A549 (cell line): Measurements from ENCODE around the gene KRT14. TPM values are rescaled to one million over a fixed set of nuclear protein-coding genes. Genes with fewer than 3 reads are reported as not detected.

Experiments used
- ATAC-seq, 2 experiments: fragments of 200-7000 bp in 1 of 2; fragments of >200 bp in 1 of 2; cut with Nextera tagmentation in 1 of 2; cut with Tn5 transposase in 1 of 2; 3 replicates each; pipeline versions ENCODE4 v1.8.0 to v1.9.1; 2018 to 2020; ENCODE audit warnings: mild to moderate bottlenecking in 1 of 2, moderate library complexity in 1 of 2
- CTCF ChIA-PET: fragments of 300-600 bp; sonication (Branson Sonifier 250); formaldehyde crosslinking; extraction: SDS; loops from one replicate; lab custom pipeline; 2021; ENCODE audit warnings: antibody characterized with exemption, inconsistent platforms; lab: Yijun Ruan, JAX
- POLR2A ChIA-PET: fragments of 350-600 bp; formaldehyde crosslinking; extraction: SDS; loops from one replicate; lab custom pipeline; 2021; ENCODE audit warnings: antibody characterized with exemption, inconsistent platforms; lab: Yijun Ruan, JAX
- DNase-seq, 2 experiments: peaks; one replicate each; pipeline versions ENCODE4 v3.0.0 to v3.0.0-alpha.2; 2011 to 2016; ENCODE audit warnings: low read depth in 1 of 2, low spot score in 1 of 2
- FAIRE-seq: peaks from 2 replicates; lab custom pipeline; 2011; peaks lifted over from hg19 to GRCh38; lab: Jason Lieb, UNC
- H3K27ac ChIP-seq, 2 experiments: fragments of >200 bp; sonication (Bioruptor Twin); formaldehyde crosslinking; 3 replicates each; pipeline ENCODE4 v1.5.1; 2016 to 2017
- H3K4me1 ChIP-seq: fragments of >200 bp; sonication (Bioruptor Twin); formaldehyde crosslinking; 3 replicates; pipeline ENCODE4 v1.6.1; 2016
- H3K4me2 ChIP-seq: fragments of >200 bp; sonication (Bioruptor Twin); formaldehyde crosslinking; 3 replicates; pipeline ENCODE4 v1.6.1; 2016
- H3K4me3 ChIP-seq: fragments of >200 bp; sonication (Bioruptor Twin); formaldehyde crosslinking; 3 replicates; pipeline ENCODE4 v1.5.1; 2016
- H3K9me3 ChIP-seq: fragments of >200 bp; sonication (Bioruptor Twin); formaldehyde crosslinking; 3 replicates; pipeline ENCODE4 v1.6.1; 2016
- BCL3 ChIP-seq: fragments of >200 bp; sonication (Bioruptor Twin); formaldehyde crosslinking; IDR thresholded peaks from 3 replicates; pipeline ENCODE4 v1.6.1; 2016
- CBX2 ChIP-seq: fragments of 200-600 bp; sonication (generic); IDR thresholded peaks from 2 replicates; pipeline ENCODE4 v1.6.1; 2016; ENCODE audit warnings: low read depth, mild to moderate bottlenecking, borderline replicate concordance
- CBX8 ChIP-seq: fragments of 200-600 bp; sonication (generic); IDR thresholded peaks from 2 replicates; pipeline ENCODE4 v1.6.1; 2016
- CEBPB ChIP-seq, 2 experiments: fragments of >200 bp in 1 of 2; sonication (Bioruptor Twin) in 1 of 2; formaldehyde crosslinking in 1 of 2; IDR thresholded peaks; 2 replicates each; pipeline ENCODE4 v1.6.1; 2012 to 2016
- CTCF ChIP-seq: fragments of >200 bp; sonication (Bioruptor Twin); formaldehyde crosslinking; IDR thresholded peaks from 3 replicates; pipeline ENCODE4 v1.5.1; 2016
- EP300 ChIP-seq, 2 experiments: fragments of >200 bp; sonication (Bioruptor Twin); formaldehyde crosslinking; IDR thresholded peaks; 2 replicates in 1 of 2; 3 replicates in 1 of 2; pipeline ENCODE4 v1.6.1; 2016 to 2017
- FOSB ChIP-seq: fragments of 250-450 bp; sonication (Bioruptor Pico); IDR thresholded peaks from 2 replicates; pipeline ENCODE4 v1.5.0; 2020; ENCODE audit warnings: mild to moderate bottlenecking, moderate library complexity
- FOSL2 ChIP-seq, 2 experiments: fragments of 450-650 bp in 1 of 2; fragments of >200 bp in 1 of 2; sonication (Bioruptor Twin) in 1 of 2; formaldehyde crosslinking; IDR thresholded peaks; 2 replicates each; pipeline versions ENCODE4 v1.5.0 to v1.6.1; 2016 to 2020; ENCODE audit warnings: mild to moderate bottlenecking in 1 of 2, moderate library complexity in 1 of 2
- HDAC2 ChIP-seq: fragments of 200-600 bp; sonication (generic); IDR thresholded peaks from 2 replicates; pipeline ENCODE4 v1.6.1; 2016
- HES2 ChIP-seq: fragments of >200 bp; sonication (Bioruptor Twin); formaldehyde crosslinking; IDR thresholded peaks from 2 replicates; pipeline ENCODE4 v1.6.1; 2016
- HOXB5 ChIP-seq: fragments of 250-450 bp; sonication (Bioruptor Pico); IDR thresholded peaks from 2 replicates; pipeline ENCODE4 v1.5.0; 2020; ENCODE audit warnings: mild to moderate bottlenecking, moderate library complexity
- JUN ChIP-seq, 2 experiments: fragments of >200 bp; sonication (Bioruptor Twin); formaldehyde crosslinking; IDR thresholded peaks; 2 replicates in 1 of 2; 3 replicates in 1 of 2; pipeline ENCODE4 v1.6.1; 2016 to 2017
- KDM5A ChIP-seq: fragments of 200-600 bp; sonication (generic); IDR thresholded peaks from 2 replicates; pipeline ENCODE4 v1.6.1; 2016; ENCODE audit warnings: antibody characterized with exemption, mild to moderate bottlenecking
- MAFK ChIP-seq: fragments of 450-650 bp; IDR thresholded peaks from 2 replicates; pipeline ENCODE4 v1.6.1; 2014; ENCODE audit not compliant: partially characterized antibody
- MAX ChIP-seq: IDR thresholded peaks from 2 replicates; pipeline ENCODE4 v1.6.1; 2012
- PBX3 ChIP-seq: IDR thresholded peaks from 2 replicates; pipeline ENCODE4 v1.6.1; 2012
- PHF8 ChIP-seq: fragments of 200-600 bp; sonication (generic); IDR thresholded peaks from 2 replicates; pipeline ENCODE4 v1.6.1; 2016; ENCODE audit warnings: low read depth, mild to moderate bottlenecking, antibody characterized with exemption, moderate library complexity, borderline replicate concordance
- POLR2AphosphoS2 ChIP-seq: conservative IDR thresholded peaks from 2 replicates; pipeline ENCODE4 v1.6.1; 2012; ENCODE audit warnings: low read length, improper control_type of control experiment, inconsistent platforms
- RCOR1 ChIP-seq: fragments of 150-350 bp; IDR thresholded peaks from 2 replicates; pipeline ENCODE4 v1.6.1; 2014; ENCODE audit warnings: antibody characterized with exemption, low read length, low read depth
- SMC3 ChIP-seq: fragments of >200 bp; sonication (Bioruptor Twin); formaldehyde crosslinking; IDR thresholded peaks from 3 replicates; pipeline ENCODE4 v1.6.1; 2018; ENCODE audit warnings: inconsistent platforms
- USF2 ChIP-seq: fragments of 450-650 bp; IDR thresholded peaks from 2 replicates; pipeline ENCODE4 v1.6.1; 2014; ENCODE audit warnings: antibody characterized with exemption
- ZFP36 ChIP-seq: fragments of 450-650 bp; IDR thresholded peaks from 2 replicates; pipeline ENCODE4 v1.6.1; 2014; ENCODE audit warnings: borderline replicate concordance; ENCODE audit not compliant: partially characterized antibody
- WGBS: methylation state at CpG from one replicate; pipeline ENCODE4 v1.1.6; 2017; ENCODE audit errors: missing lambda C conversion rate; 5-methylcytosine and 5-hydroxymethylcytosine counted together
- polyA plus RNA-seq, 4 experiments: library from polyadenylated mRNA; depleted of rRNA in 3 of 4; stranded (reverse); fragments of >200 nt; fragmentation: RNase III in 1 of 4; extraction: RNeasy Plus Mini Kit Qiagen cat#74134 plus additional on column Dnase treatment in 1 of 4; gene quantifications; 2 replicates in 3 of 4; 3 replicates in 1 of 4; pipeline ENCODE4 v1.2.3, GENCODE V29; 2011 to 2017

KRT14 gene
- polyA plus RNA-seq, 2 of the 4 experiments (the other 2 are of a cell fraction) = 0.04 to 0.10 TPM

- TF ChIP-seq MAX (no peak), JUN (IDR thresholded peaks at IDR 0.05) (no peak), ZFP36 (no peak), CBX2 (no peak), RCOR1 (no peak)
Measured at GRCh38 chr17:41536741-41537613, 49.7 kb downstream of the KRT14 start (continued).

- Histone ChIP-seq H3K4me3 (no peak overlapping the region), H3K27ac (no peak overlapping the region), H3K4me2 (no peak overlapping the region), H3K9me3 (no peaks in the 10 kb centered on the region), H3K4me1 (peaks cover 18% of the 10 kb centered on the region)
- WGBS = 83% methylated on average over 15 of the region's 15 CpGs
- FAIRE-seq (no peak), ATAC-seq (no peak; a peak in 1 of 6 replicates), DNase-seq (no peak)
- ChIA-PET POLR2A (no interaction called here), CTCF (interaction anchor here (0.6 to 8.1 kb wide), 8 partner anchors 8 to 680 kb away, joined by 3 to 141 read pairs (median 4); no protein-coding TSS in a partner anchor)
- TF ChIP-seq CEBPB (IDR thresholded peaks at IDR 0.05) (no peak), HDAC2 (no peak), USF2 (no peak), PHF8 (no peak), CTCF (no peak), MAX (no peak), FOSL2 (IDR thresholded peaks at IDR 0.05) (no peak), FOSL2 (CRISPR knock-in tag; IDR thresholded peaks at IDR 0.05) (no peak), RCOR1 (no peak), POLR2AphosphoS2 (no peak), HES2 (no peak), BCL3 (no peak), JUN (IDR thresholded peaks at IDR 0.05) (no peak), FOSB (CRISPR knock-in tag) (no peak), SMC3 (no peak), PBX3 (no peak), KDM5A (no peak), HOXB5 (no peak), EP300 (IDR thresholded peaks at IDR 0.05) (no peak), CBX8 (no peak), MAFK (no peak)
Measured at GRCh38 chr17:41535764-41536481, 50.8 kb downstream of the KRT14 start.
